Spleen (tissue), 11 donors: ENCODE measurements around the gene SCARB1. TPM values are rescaled to one million over a fixed set of nuclear protein-coding genes. Genes with fewer than 3 reads are reported as not detected.

ENCODE experiments used
- DNase-seq: peaks from one replicate; pipeline ENCODE4 v3.0.0-alpha.2; 2020
- H3K27ac ChIP-seq, 8 donors: fragments of 200-600 bp; sonication (generic) in 7 of 8; 1 replicate in 4 of 8; 2 replicates in 4 of 8; pipeline versions ENCODE4 v1.5.0 to v1.8.0; 2016 to 2021; ENCODE audit warnings: inconsistent platforms in 4 of 8, mild to moderate bottlenecking in 4 of 8, moderate library complexity in 1 of 8
- H3K27me3 ChIP-seq, 7 donors: fragments of 200-600 bp; sonication (generic) in 6 of 7; replicated peaks in 1 of 7; 1 replicate in 4 of 7; 2 replicates in 3 of 7; pipeline versions ENCODE4 v1.5.0 to v1.8.0; 2016 to 2021; ENCODE audit warnings: inconsistent platforms in 3 of 7, mild to moderate bottlenecking in 1 of 7
- H3K36me3 ChIP-seq, 6 donors: fragments of 200-600 bp; sonication (generic) in 5 of 6; 1 replicate in 4 of 6; 2 replicates in 2 of 6; pipeline versions ENCODE4 v1.5.0 to v1.8.0; 2016 to 2021; ENCODE audit warnings: inconsistent platforms in 2 of 6
- H3K4me1 ChIP-seq, 6 donors: fragments of 200-600 bp; sonication (generic) in 5 of 6; 1 replicate in 3 of 6; 2 replicates in 3 of 6; pipeline versions ENCODE4 v1.5.0 to v1.8.0; 2016 to 2021; ENCODE audit warnings: inconsistent platforms in 3 of 6
- H3K4me3 ChIP-seq, 8 donors: fragments of 200-600 bp; sonication (generic) in 7 of 8; 1 replicate in 4 of 8; 2 replicates in 4 of 8; pipeline versions ENCODE4 v1.5.0 to v1.8.0; 2016 to 2021; ENCODE audit warnings: inconsistent platforms in 4 of 8, mild to moderate bottlenecking in 4 of 8, moderate library complexity in 2 of 8
- H3K9me3 ChIP-seq, 8 donors: fragments of 200-600 bp; sonication (generic) in 7 of 8; 1 replicate in 4 of 8; 2 replicates in 4 of 8; pipeline versions ENCODE4 v1.5.0 to v1.8.0; 2016 to 2021; ENCODE audit warnings: inconsistent platforms in 4 of 8
- CTCF ChIP-seq, 11 experiments: fragments of 200-600 bp in 7 of 11; fragments of 450-650 bp in 4 of 11; sonication (generic) in 4 of 11; IDR thresholded peaks in 8 of 11; conservative IDR thresholded peaks in 3 of 11; 1 replicate in 7 of 11; 2 replicates in 4 of 11; pipeline versions ENCODE4 v1.4.0 to v1.8.0; 2016 to 2021; ENCODE audit warnings: antibody characterized with exemption in 11 of 11, inconsistent platforms in 4 of 11, mild to moderate bottlenecking in 1 of 11
- POLR2A ChIP-seq, 3 donors: fragments of 450-650 bp; IDR thresholded peaks; one replicate each; pipeline ENCODE4 v1.5.1; 2017; ENCODE audit warnings: antibody characterized with exemption in 3 of 3, mild to moderate bottlenecking in 1 of 3
- POLR2AphosphoS5 ChIP-seq, 3 donors: sonication (generic); formaldehyde crosslinking; IDR thresholded peaks; one replicate each; pipeline ENCODE4 v1.5.1; 2017; ENCODE audit warnings: antibody characterized with exemption in 3 of 3
- WGBS, 5 donors: extraction: QIAGEN DNeasy Blood & Tissue Kit in 3 of 5; methylation state at CpG; one replicate each; pipeline versions ENCODE4 v1.1.5 to v1.1.7; 2013 to 2018; 5-methylcytosine and 5-hydroxymethylcytosine counted together
- intact Hi-C: fragments of 100-400 bp; cut with DNase I; formaldehyde crosslinking; loops from one replicate; pipeline ENCODE4 v1.15.0; 2023; ENCODE audit warnings: low total_unique reads
- polyA plus RNA-seq, 3 donors: library from polyadenylated mRNA; stranded (reverse); fragments of 200-250 nt; gene quantifications; one replicate each; pipeline ENCODE4 v1.2.1, GENCODE V29; 2013
- total RNA-seq, 7 donors: library from RNA; depleted of rRNA in 3 of 7; stranded (reverse); fragments of >200 nt in 3 of 7; fragmentation: NEBNext Ultra II Directional in 4 of 7; extraction: Animal tissue kit (Norgen Biotek cat#: 25700) in 4 of 7; gene quantifications; one replicate each; pipeline versions ENCODE4 v1.1.0 to v1.2.1, GENCODE V29; 2016 to 2021
- donor health status: healthy with polysubstance abuse.
- donor health status: DM: no; HTN: no; CAD: no; lungs with moderate emphysema.
- donor health status: DM: no; HTN: no; CAD: no.
- donor health status: Bipolar disorder and iron deficiency.
- donor health status: healthy.
- donor health status: DM: no; HTN: no; CAD: no.
- donor health status: DM: yes; HTN: yes; CAD: no.

Gene SCARB1
- total and polyA plus RNA-seq, 10 donors, result 11.9 to 59.3 (median 24.3) TPM

GRCh38 chr12:124819080-124819479 is 44.6 kb downstream of the SCARB1 start:
- DNase-seq, result no peak
- intact Hi-C loops, result no loop called here
- H3K4me3 ChIP-seq, result no peak overlapping the region
- no peak for TF ChIP-seq POLR2A (IDR thresholded peaks at IDR 0.05)
- no peak for TF ChIP-seq POLR2AphosphoS5 (IDR thresholded peaks at IDR 0.05)
- TF ChIP-seq CTCF (IDR thresholded peaks at IDR 0.05 in 8 of 11, conservative IDR thresholded peaks at IDR 0.05 in 3 of 11), result no peak
- H3K9me3 ChIP-seq, result no peaks in the 10 kb centered on the region
- no peak overlapping the region for H3K27ac ChIP-seq
- peaks cover 0 to 23% (median 3%) of the 10 kb centered on the region in 6 donors for H3K36me3 ChIP-seq
- WGBS, 5 donors, result 80 to 97% (median 91%) methylated on average over 5 of the region's 5 CpGs
- no peaks in the 10 kb centered on the region for H3K4me1 ChIP-seq
- H3K27me3 ChIP-seq, result no peaks in the 10 kb centered on the region

DNA sequence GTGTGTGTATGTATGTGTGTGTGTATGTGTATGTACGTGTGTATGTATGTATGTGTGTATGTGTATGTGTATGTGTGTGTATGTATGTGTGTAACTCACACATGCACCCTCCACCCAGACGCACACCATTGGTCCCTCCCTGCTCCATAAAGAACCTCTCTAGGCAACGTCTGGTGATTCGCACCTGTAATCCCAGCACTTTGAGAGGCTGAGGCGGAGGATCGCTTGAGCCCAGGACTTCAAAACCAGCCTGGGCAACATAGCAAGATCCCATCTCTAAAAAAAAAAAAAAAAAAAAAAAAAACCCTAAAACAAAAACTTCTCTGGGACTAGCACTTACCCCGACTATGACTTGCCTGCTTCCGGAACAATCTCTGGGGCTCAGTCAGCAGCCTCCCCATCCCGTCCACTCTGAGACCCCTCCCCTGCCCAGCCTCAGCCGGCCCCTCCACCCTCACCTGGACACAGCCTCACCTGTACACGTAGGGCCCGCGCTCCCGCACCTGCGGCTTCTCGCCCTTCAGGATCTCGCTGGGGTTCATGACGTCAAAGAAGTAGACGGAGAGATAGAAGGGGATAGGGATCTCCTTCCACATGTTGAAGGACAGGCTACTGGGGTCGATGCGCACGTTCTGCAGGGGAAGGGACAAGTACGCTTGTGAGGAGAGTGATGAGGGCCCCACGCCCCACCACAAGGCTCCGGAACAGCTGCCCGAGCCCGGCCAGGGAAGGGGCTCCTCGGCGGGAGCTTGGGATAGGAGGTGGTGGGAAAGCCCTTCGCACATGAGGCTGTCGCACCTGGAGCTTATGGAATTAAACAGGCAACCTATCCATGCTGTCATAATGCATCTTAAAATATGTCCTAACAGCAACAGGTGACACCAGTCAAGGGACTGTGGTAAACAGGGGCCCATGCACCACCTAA is 46.3 kb downstream of the SCARB1 start:
- no peak for DNase-seq
- H3K4me1 ChIP-seq, result no peaks in the 10 kb centered on the region
- H3K27me3 ChIP-seq, result no peaks in the 10 kb centered on the region
- 94 to 98% (median 97%) methylated on average over 30 to 31 of the region's 31 CpGs for WGBS, 5 donors
- no peak overlapping the region for H3K27ac ChIP-seq
- H3K9me3 ChIP-seq, result peaks cover 0 to 2% (median 0%) of the 10 kb centered on the region in 8 donors
- intact Hi-C loops, result no loop called here
- H3K36me3 ChIP-seq, result peaks cover 0 to 41% (median 13%) of the 10 kb centered on the region in 6 donors
- no peak overlapping the region for H3K4me3 ChIP-seq
- no peak for TF ChIP-seq CTCF (IDR thresholded peaks at IDR 0.05 in 8 of 11, conservative IDR thresholded peaks at IDR 0.05 in 3 of 11)
- no peak for TF ChIP-seq POLR2A (IDR thresholded peaks at IDR 0.05)
- no peak for TF ChIP-seq POLR2AphosphoS5 (IDR thresholded peaks at IDR 0.05)

GRCh38 chr12:124816295-124816854 is 47.3 kb downstream of the SCARB1 start:
- DNase-seq, result no peak
- Histone ChIP-seq H3K36me3 (peaks cover 0 to 49% (median 14%) of the 10 kb centered on the region in 6 donors), H3K4me1 (no peaks in the 10 kb centered on the region), H3K4me3 (no peak overlapping the region), H3K27me3 (no peaks in the 10 kb centered on the region), H3K9me3 (peaks cover 0 to 3% (median 0%) of the 10 kb centered on the region in 8 donors), H3K27ac (no peak overlapping the region)
- TF ChIP-seq CTCF (IDR thresholded peaks at IDR 0.05 in 8 of 11, conservative IDR thresholded peaks at IDR 0.05 in 3 of 11) (no peak), POLR2AphosphoS5 (IDR thresholded peaks at IDR 0.05) (no peak), POLR2A (IDR thresholded peaks at IDR 0.05) (no peak)
- intact Hi-C loops, result no loop called here
- 89 to 98% (median 93%) methylated on average over 10 to 15 of the region's 15 CpGs for WGBS, 5 donors
